Measurements from ENCODE around the gene PTPN1. TPM values are rescaled to one million over a fixed set of nuclear protein-coding genes. Genes with fewer than 3 reads are reported as not detected.
A peak's percentile ranks its signal among the peaks of the same experiment; 100 is the strongest.

The PTPN1 gene
- total RNA-seq, 1 donor from 2014 or later = 38.1 TPM

DNA sequence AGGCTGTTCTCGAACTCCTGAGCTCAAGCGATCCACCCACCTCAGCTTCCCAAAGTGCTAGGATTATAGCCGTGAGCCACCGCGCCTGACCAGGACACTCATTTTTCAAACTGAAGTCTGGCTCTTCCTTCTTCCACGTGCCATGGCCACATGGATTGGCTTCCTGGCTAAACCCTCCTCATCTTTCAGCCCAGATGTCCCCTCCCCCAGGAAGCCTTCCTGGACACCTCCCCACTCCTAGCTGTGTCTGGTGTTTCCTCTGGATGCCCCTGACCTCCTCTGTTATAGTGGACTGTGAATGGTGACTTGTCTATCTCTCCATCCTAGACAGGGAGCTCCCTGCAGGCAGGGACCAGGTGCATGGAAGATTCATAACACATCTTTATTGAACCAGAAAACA is 124.0 kb downstream of the PTPN1 start:
- Histone ChIP-seq H2AFZ (replicated peaks) (no peak overlapping the region), H3K4me2 (no peak overlapping the region), H3K79me2 (ENCODE audit: low read depth) (no peaks in the 10 kb centered on the region), H3F3A (ENCODE audit: low read depth) (peaks cover 20% of the 10 kb centered on the region), H3K9ac (no peak overlapping the region), H3K4me3 (no peak overlapping the region), H4K20me1 (ENCODE audit: low read depth) (no peaks in the 10 kb centered on the region), H3K27ac (no peak overlapping the region), H3K9me3 (ENCODE audit: low read depth) (no peaks in the 10 kb centered on the region), H3K36me3 (no peaks in the 10 kb centered on the region), H3K4me1 (peaks cover 30% of the 10 kb centered on the region), H3K27me3 (no peaks in the 10 kb centered on the region)
- Mint-ChIP-seq H3K9me3 (no peaks in the 10 kb centered on the region), H3K4me1 (peaks cover 38% of the 10 kb centered on the region), H3K27ac (no peak overlapping the region), H3K27me3 (ENCODE audit: insufficient read depth, low read depth) (peaks cover 3% of the 10 kb centered on the region), H3K4me3 (no peak overlapping the region), H3K36me3 (no peaks in the 10 kb centered on the region)
- DNase-seq (ENCODE audit: low spot score) = no peak
- TF ChIP-seq, protein P1, sequence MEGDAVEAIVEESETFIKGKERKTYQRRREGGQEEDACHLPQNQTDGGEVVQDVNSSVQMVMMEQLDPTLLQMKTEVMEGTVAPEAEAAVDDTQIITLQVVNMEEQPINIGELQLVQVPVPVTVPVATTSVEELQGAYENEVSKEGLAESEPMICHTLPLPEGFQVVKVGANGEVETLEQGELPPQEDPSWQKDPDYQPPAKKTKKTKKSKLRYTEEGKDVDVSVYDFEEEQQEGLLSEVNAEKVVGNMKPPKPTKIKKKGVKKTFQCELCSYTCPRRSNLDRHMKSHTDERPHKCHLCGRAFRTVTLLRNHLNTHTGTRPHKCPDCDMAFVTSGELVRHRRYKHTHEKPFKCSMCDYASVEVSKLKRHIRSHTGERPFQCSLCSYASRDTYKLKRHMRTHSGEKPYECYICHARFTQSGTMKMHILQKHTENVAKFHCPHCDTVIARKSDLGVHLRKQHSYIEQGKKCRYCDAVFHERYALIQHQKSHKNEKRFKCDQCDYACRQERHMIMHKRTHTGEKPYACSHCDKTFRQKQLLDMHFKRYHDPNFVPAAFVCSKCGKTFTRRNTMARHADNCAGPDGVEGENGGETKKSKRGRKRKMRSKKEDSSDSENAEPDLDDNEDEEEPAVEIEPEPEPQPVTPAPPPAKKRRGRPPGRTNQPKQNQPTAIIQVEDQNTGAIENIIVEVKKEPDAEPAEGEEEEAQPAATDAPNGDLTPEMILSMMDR (IDR thresholded peaks at IDR 0.05) = no peak

MicroRNAs encoded within 50 kb of the gene (microRNA counts, 767-probe panel; counts per million panel counts)
- microRNA hsa-miR-645 = 460 counts per million, percentile 90 among the panel's probes with 10 or more counts

Small RNAs within 50 kb of the gene (microRNA-seq; reads per million reads assigned to microRNA genes)
- gene MIR1302-5 (not detected), gene MIR645 (not detected)

Small RNAs within 50 kb of the gene (small RNA-seq; reads per million reads assigned to genes)
- gene COX6CP2 = not detected
- gene MIR1302-5 = not detected
- not detected for gene MIR645
- not detected for gene RF00019

Other genes with a start within 250 kb of the PTPN1 start
- gene RIPOR3, start 181.2 kb downstream of the PTPN1 start, total RNA-seq (ENCODE audit: low replicate concordance) = 1.2 and 3.7 TPM in 2 replicates
- gene PARD6B, start 221.2 kb downstream of the PTPN1 start, total RNA-seq (ENCODE audit: low replicate concordance) = 31.0 and 45.7 TPM in 2 replicates

Data from neural progenitor cell (in vitro differentiated cells).